ENCODE data around the gene CDK2. TPM values are rescaled to one million over a fixed set of nuclear protein-coding genes. Genes with fewer than 3 reads are reported as not detected.
A peak's percentile ranks its signal among the peaks of the same experiment; 100 is the strongest.

Gene CDK2
- polyA plus RNA-seq, 3 donors: 59.1 to 65.3 (median 64.1) TPM

DNA sequence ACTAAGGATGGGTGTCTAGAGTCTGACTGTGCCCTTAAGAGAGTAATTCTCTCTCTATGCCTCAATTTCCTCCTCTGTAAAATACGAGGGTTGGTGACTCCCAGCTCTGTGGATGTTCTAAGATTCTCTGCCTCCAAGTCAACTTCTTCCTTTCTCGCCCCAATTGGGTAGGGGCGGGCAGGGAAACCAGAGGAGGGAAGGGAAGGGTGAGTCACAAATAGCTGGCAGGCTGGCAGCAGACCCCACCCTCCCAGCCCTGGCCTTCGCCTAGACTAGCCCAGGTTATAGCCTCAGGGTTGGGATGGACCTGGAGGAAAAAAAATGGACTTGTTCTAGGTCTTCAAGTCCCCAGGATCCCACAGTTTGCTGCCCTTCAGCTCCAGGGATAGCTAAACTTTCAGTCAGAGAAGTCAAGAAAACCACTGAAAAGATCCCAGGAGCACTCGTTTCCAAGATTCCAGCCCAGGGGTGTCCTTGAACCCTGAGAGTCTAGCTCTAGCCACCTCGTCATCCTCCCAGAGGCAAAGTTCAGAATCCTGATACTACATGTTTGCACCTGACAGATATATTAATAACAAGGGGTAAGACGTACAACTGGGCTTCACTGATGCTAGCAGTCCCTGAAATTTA lies 33.3 kb upstream of the CDK2 start:
- no peak for DNase-seq (ENCODE audit: extremely low read depth in 1 of 11, low read depth in 9 of 11, low spot score in 4 of 11)

DNA sequence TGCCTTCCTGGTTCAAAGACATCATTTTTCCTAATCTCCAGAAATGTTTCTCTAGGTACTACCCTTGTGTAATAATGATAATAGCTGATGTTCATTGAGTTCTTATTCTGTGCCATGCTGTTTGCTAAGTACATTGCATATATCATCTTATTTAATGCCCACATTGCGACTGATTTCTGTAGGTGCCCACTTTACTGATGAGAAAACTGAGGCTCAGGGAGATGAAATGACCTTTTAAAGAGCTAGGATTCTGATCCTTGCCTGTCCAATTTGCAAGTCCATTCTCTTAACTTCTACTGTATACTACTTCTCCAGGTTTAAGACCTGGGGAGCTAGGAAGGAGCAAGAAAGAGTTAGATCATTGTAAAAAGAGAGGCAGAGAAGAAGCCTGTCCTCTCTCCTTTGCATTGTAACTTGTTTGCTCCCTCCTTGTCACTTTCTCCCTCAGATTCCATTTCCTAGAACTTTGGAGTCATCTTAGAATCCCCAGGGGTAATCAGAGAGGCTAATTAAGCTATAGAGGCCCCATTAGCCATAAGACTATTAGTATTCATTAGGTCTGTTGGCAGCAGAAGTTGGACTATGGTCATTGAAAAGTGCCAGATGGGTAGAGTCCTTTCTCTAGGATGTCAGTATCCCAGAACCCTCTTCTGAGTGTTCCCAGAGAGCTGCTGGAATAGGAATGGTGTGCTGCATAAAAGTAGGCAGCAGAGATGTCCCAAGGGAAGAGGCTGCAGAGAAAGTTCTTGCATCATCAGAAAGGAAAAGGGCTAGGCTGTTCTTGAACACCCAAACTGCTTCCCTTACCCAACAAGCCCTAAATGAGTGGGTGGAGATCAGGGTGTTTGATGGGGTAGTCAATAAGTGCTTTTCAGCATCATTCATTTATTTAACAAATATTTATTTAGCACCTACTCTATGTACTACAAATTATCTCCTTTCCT lies 32.6 kb upstream of the CDK2 start:
- DNase-seq (ENCODE audit: extremely low read depth in 1 of 11, low read depth in 9 of 11, low spot score in 4 of 11): no peak

DNA sequence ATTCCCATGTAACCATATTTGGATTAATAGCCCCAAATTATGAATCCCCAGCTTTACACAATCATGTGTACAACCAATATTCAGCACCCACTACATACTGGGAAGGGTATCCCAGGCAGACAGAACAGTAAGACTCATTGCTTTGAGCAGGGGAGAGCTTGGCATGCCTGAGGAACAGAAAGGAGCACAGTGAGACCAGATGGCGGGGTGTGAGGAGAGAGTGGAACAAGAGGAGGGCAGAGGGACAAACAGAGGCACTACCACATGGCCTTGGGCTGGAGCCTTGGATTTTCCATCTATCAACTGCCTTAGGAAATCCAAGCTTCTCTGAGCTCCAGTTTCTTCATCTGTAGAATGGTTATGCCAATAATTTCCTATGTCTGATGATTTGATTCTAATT lies 31.9 kb upstream of the CDK2 start:
- DNase-seq (ENCODE audit: extremely low read depth in 1 of 11, low read depth in 9 of 11, low spot score in 4 of 11): no peak

DNA sequence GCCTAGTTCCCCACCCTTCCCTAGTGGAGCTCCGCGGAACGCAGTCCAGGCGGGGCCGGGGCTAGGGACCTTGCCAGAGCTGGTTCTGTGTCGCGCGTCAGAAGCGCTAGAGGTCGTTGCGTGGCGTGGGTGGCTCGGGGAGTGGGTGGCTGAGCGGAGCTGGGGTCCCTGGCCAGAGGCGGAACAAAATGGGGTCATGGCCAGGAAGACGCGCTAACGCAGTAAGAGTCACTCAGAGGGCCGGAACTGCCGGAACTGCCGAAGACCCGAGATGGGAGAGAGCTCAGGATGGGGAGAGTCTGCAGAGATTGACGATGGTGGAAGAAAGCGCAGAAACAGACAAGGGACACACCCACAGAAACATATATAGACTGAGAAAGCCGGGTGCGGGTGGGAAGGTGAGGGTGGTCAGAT lies 30.9 kb upstream of the CDK2 start:
- DNase-seq (ENCODE audit: extremely low read depth in 1 of 11, low read depth in 9 of 11, low spot score in 4 of 11): no peak

DNA sequence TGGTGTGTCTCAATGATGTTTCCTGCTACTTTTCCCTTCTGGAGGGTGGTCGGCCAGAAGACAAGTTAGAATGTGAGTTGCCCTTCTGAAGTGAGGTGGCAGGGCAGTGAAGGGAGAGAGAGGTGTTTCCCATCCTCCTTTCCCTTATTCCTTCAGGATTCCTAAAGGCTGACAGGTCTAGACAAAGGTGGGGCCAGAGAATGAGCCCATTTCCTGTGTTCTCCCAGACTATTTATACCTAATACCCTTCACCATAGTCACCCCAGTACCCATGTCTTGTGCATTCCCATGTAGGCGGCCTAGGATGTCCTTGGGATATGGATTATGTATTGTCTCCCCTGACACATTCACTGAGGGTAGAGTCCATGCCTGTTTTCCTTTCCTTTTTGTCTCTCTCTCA lies 28.6 kb upstream of the CDK2 start:
- DNase-seq (ENCODE audit: extremely low read depth in 1 of 11, low read depth in 9 of 11, low spot score in 4 of 11): no peak

DNA sequence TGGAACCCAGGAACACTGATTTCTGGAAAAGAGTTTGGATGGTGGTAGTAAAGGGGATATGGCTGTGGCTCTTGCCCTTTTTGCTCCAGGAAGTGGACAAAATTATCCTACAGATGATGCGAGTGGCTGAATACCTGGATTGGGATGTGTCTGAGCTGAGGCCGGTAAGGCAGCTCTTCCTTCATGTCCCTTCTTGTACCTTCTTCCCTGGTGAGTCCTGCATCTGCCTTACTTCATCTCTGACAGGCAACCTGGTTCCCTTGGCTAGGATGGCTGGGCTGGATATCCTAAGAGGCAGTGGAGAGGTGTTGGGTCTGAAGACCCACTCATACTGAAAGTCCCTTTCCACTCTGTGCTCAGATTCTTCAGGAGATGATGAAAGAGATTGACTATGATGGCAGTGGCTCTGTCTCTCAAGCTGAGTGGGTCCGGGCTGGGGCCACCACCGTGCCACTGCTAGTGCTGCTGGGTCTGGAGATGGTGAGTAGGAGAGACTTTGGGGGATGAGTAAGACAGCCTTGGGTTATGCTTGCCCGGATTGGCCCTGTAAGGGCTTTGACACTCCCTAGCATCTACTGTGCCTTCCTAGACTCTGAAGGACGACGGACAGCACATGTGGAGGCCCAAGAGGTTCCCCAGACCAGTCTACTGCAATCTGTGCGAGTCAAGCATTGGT lies 27.7 kb upstream of the CDK2 start:
- DNase-seq (ENCODE audit: extremely low read depth in 1 of 11, low read depth in 9 of 11, low spot score in 4 of 11): no peak

DNA sequence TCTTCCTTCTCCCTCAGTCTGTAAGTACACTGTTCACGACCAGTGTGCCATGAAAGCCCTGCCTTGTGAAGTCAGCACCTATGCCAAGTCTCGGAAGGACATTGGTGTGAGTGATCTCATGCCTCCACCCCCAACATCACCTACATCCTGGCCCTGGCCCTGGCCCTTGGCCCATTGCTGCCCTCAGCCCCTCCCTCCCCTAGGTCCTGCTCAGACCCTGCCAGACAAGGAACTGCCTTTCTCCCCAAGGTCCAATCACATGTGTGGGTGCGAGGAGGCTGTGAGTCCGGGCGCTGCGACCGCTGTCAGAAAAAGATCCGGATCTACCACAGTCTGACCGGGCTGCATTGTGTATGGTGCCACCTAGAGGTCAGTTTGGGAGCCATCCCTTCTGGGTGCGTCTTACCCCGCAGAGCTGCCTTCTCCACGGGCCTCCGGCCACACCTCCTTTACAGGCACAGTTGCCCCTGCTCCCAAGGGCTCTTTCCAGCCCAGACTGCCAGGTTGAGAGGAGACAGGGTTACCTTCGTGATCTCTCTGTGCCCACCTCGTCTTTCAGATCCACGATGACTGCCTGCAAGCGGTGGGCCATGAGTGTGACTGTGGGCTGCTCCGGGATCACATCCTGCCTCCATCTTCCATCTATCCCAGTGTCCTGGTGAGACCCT lies 26.4 kb upstream of the CDK2 start:
- DNase-seq (ENCODE audit: extremely low read depth in 1 of 11, low read depth in 9 of 11, low spot score in 4 of 11): peak in 10 of 11 donors; percentile 71 to 87 (median 79)

DNA sequence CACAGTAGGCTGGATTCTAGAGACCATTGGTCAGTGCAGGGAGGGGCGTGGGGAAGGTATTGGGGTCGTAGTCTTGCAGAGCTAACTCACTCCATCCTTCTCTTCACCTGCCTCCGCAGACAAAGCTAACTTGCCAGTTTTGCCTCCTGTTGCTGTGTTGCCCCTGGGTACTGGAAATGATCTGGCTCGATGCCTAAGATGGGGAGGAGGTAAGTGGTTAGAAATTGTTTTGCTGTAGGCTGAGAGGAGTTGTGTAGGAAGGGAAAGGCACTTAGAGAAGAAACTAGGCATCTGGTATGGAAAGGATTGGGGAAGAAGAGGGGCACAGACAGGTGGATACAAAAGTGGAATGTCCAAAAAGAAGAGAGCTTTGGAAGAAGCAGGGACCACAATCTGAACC lies 24.6 kb upstream of the CDK2 start:
- no peak for DNase-seq (ENCODE audit: extremely low read depth in 1 of 11, low read depth in 9 of 11, low spot score in 4 of 11)

DNA sequence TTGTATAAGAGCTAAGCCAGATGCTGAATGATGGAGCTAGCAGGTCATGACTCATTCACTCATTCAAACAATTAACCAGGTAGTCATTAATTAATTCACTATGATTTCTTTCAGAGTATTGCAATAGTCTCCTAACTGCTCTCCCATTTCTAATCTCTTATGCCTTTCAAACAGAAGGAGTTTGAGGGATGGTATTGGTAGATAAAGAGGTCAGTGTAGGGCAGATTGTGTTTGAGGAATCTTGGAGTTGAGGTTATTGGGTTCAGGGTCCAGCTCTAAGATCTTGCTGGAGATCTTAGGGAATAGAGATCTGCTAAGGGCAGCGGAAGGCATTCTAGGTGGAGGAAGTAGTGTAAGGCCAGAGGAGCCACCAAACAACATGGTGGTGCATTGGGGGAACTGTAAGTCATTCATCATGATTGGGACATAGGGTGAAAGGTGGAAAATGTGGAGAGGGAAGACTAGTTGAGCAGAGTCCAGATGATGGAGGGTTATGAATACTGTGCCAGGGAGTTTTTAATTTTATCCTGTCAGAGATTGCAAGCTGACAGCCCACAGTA lies 24.0 kb upstream of the CDK2 start:
- DNase-seq (ENCODE audit: extremely low read depth in 1 of 11, low read depth in 9 of 11, low spot score in 4 of 11): no peak

DNA sequence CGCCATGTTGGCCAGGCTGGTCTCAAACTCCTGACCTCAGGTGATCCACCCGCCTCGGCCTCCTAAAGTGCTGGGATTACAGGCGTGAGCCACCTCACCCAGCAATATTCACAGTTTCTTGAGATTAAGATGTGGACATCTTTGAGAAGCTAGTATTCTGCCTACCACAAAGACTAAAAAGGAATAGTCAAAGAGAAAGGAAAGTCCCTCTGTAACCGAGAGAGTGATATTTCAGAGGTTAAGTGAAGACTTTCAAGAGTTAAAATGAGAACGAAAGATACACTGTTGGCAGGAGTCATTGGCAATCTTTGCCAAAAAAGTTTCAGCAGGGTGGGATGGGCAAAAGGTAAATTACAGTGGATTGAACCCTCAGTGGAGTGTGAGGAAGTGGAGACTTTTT lies 20.1 kb upstream of the CDK2 start:
- no peak for DNase-seq (ENCODE audit: extremely low read depth in 1 of 11, low read depth in 9 of 11, low spot score in 4 of 11)

DNA sequence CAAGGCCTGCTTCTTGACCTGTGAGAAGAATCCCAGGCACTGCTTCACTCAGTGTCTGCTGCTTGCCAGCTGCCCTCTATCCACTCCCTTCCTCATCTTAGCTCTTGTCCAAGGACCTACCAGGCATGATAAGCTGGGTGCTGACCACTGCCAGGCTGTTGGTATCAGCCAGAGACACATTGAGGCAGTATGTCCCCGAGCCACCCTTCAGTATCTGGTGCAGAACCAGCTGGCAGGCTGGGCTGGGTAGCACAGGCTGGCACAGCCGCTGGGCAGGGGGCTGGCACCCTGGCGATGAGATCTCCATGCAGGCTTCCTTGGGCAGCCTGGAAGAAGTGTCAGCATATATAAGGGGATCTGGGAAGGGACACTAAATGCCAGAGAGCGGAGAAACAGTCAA lies 11.3 kb upstream of the CDK2 start:
- no peak for DNase-seq (ENCODE audit: extremely low read depth in 1 of 11, low read depth in 9 of 11, low spot score in 4 of 11)

DNA sequence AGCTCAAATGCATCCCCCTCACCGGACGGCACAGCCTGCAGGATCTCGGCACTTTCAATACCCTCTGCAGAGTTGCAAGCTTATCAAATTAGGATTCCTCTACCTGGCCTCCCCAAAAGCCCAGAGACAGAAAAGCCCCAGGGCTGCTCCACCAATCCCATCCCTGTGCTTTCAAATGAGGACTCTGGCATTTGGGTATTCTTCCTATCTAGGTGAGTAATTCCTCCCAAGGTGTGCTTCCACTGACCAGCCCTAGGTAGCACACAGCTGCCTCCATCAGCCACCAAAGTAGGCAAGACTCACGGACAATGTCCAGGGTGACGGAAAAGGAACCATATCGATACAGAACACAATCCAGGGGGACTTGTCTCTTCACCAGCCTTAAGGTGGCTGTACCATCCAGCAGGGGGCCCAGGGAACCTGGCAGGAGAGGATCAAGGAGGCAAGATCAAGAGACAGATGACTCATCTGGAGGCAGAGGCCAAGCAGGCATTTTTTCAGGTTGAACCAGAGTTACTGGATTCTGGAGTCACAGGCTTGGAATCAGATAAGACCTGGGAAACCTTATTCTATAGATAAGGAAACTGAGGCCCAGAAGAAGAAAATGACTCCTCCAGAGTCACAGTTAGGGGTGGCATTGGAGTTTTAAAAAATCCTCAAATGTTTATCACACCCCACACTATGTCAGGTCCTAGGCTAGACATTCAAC lies 10.7 kb upstream of the CDK2 start:
- DNase-seq (ENCODE audit: extremely low read depth in 1 of 11, low read depth in 9 of 11, low spot score in 4 of 11): no peak

DNA sequence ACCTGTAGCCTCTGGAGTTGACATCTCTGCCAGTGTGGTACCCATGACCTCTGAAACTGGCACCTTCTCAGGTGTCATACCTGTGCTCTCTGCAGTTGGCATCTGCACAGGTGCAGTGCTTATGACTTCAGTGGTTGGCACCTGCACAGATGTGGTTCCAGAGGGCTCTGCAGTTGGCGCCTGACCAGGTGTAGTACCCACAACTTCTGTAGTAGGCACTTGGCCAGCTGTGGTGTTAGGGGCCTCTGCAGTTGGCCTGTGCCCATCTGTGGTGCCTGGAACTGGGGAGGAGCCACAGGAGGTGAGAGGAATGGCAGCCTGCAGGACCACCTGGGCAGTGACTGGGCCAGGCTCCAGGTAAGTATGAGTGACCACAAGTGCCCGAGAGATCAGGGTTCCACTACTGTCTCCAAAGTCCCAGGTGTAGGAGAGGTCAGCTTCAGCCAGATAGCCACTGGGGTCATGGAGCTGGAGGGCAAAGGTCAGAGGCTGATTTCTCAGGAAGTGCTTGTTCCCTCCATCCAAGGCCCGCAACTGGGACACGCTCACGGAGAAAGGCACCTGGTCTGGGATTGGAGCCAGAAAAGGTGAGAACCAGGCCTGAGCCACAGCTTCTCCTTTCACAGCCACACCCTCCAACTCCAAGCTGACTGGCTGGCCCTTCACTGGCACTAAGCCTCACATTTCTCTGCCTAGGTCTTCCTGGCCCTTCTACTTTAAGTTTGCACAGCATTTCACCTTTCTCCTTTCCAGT lies 9.3 kb upstream of the CDK2 start:
- no peak for DNase-seq (ENCODE audit: extremely low read depth in 1 of 11, low read depth in 9 of 11, low spot score in 4 of 11)

DNA sequence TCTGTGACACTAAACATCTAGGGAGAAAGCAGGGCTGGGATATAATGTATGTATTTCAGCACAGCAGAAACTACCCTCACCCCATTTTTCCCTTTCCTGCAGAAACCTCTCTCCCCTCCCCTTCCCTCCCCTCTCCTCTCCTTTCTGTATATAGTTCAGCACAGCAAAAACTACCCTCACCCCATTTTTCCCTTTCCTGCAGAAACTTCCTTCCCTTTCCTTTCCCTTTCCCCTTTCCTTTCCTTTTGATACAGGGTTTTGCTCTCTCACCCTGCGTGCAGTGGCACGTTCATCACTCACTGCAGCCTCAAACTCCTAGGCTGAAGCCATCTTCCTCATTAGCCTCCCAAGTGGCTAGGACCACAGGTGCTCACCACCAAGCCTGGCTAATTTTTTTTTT lies 2.9 kb upstream of the CDK2 start:
- no peak for DNase-seq (ENCODE audit: extremely low read depth in 1 of 11, low read depth in 9 of 11, low spot score in 4 of 11)

DNA sequence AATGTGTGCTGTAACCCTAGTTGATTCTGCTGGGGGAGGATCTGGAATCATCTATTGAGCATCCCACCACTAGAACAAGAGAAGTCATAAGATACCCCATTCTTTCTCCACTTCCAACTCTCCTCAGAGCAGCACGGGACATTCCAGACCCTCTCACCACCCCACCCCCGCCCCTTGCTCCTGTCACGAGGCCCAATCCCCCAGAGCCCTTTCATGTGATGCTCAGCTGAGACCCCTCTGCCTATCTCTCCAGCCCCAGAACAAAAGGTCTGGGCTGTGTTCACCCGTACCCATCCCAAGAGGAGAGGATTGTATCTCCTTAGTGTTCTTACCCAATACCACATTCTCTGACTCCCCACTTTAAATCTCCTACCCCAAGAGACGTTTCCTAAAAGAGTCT lies 1.4 kb upstream of the CDK2 start:
- DNase-seq (ENCODE audit: extremely low read depth in 1 of 11, low read depth in 9 of 11, low spot score in 4 of 11): no peak

DNA sequence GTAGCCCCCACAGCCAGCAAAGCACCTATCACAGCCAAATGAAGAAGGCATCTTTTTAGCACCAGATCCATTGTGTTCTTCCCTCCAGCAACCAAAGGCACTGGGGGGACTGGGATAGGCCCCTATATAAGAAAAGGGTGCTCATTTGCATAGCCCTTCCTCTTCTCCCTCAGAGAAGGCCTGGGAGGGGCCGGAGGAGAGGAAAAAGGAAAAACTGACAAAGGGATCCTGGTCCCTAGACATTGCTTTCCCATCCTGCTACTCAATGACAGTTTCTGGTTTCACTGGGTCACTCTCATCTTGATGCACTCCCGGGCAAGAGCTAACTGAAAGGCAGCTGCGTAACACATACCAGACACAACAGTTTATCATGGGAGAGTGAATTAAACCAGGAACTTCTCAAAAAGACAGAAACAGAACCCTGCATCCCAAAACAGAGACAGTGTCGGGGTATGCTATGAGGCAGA lies 656 bp upstream of the CDK2 start, which contains the start of gene PMEL:
PMEL (minus strand) TSS at position 102 of the 467 bp plus-strand sequence; CDS start at position 71, 31 bp downstream.
- peak in 3 of 11 donors; percentile 16 to 28 (median 27) for DNase-seq (ENCODE audit: extremely low read depth in 1 of 11, low read depth in 9 of 11, low spot score in 4 of 11)

DNA sequence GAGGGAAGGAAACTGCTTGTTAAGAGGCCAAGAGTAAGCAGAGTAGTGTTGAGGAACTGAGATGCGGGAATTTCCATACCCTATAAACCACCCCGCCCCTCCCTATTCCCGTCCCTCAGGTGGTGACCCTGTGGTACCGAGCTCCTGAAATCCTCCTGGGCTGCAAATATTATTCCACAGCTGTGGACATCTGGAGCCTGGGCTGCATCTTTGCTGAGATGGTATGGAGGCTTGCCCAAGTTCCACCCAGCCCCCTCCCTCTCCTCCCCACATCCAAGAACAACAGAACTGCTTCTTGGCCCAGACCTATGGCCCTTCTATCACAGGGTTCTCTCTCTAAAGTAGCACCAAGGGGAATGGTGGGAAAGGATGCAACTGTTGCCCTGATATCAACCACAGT lies 2.7 kb downstream of the CDK2 start:
- no peak for DNase-seq (ENCODE audit: extremely low read depth in 1 of 11, low read depth in 9 of 11, low spot score in 4 of 11)

DNA sequence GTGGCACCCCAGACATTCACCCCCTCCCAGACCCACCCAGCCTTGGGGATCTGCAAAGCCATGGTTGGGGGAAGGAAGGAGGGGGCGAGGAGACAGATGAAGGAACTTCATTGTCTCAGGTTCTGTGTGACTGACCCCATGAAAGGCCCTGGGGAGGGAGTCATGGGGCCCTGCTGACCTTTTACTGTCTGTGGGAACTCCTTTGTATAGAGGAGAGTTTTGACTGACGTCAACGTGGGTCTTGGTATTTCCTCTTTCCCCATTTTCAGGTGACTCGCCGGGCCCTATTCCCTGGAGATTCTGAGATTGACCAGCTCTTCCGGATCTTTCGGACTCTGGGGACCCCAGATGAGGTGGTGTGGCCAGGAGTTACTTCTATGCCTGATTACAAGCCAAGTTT lies 4.1 kb downstream of the CDK2 start:
- DNase-seq (ENCODE audit: extremely low read depth in 1 of 11, low read depth in 9 of 11, low spot score in 4 of 11): no peak

All from renal cortex interstitium (tissue), 11 donors.